OCI-LY1 (cell line): Measurements from ENCODE around the gene ITGA7.

Experiments used
- H2AFZ ChIP-seq: fragments of 200-600 bp; sonication (generic), shearing (Covaris generic); 2 replicates; pipeline ENCODE4 v1.6.0; 2014; ENCODE audit warnings: antibody characterized with exemption, mild to moderate bottlenecking, low read length
- H3F3A ChIP-seq: fragments of 200-600 bp; sonication (generic), shearing (Covaris generic); 2 replicates; pipeline ENCODE4 v1.6.0; 2014; ENCODE audit warnings: mild to moderate bottlenecking, antibody characterized with exemption, low read length, moderate library complexity; ENCODE audit not compliant: insufficient read depth
- H3K27ac ChIP-seq: fragments of 200-600 bp; sonication (generic); 2 replicates; pipeline ENCODE4 v1.5.1; 2014; ENCODE audit warnings: low read length, mixed run types, mild to moderate bottlenecking, low read depth; ENCODE audit not compliant: poor library complexity, severe bottlenecking
- H3K27me3 ChIP-seq: fragments of 200-600 bp; sonication (generic); 2 replicates; pipeline ENCODE4 v1.6.0; 2014; ENCODE audit warnings: antibody characterized with exemption, mild to moderate bottlenecking, low read length, moderate library complexity; ENCODE audit not compliant: insufficient read depth
- H3K36me3 ChIP-seq: fragments of 200-600 bp; sonication (generic); 2 replicates; pipeline ENCODE4 v1.6.1; 2014; ENCODE audit warnings: mild to moderate bottlenecking, antibody characterized with exemption, low read length, moderate library complexity, mixed read lengths; ENCODE audit not compliant: insufficient read depth
- H3K4me1 ChIP-seq: fragments of 200-600 bp; sonication (generic); 2 replicates; pipeline ENCODE4 v1.5.1; 2014; ENCODE audit warnings: mild to moderate bottlenecking, low read length, moderate library complexity; ENCODE audit not compliant: insufficient read depth, severe bottlenecking
- H3K4me2 ChIP-seq: fragments of 200-600 bp; sonication (generic), shearing (Covaris generic); 2 replicates; pipeline ENCODE4 v1.6.1; 2014; ENCODE audit warnings: low read length
- H3K4me3 ChIP-seq: fragments of 200-600 bp; sonication (generic); 2 replicates; pipeline ENCODE4 v1.5.1; 2014; ENCODE audit warnings: low read length, low read depth, mild to moderate bottlenecking, mixed read lengths; ENCODE audit not compliant: poor library complexity, severe bottlenecking
- H3K79me2 ChIP-seq: fragments of 200-600 bp; shearing (Covaris generic); 2 replicates; pipeline ENCODE4 v1.6.1; 2016; ENCODE audit warnings: mixed run types, low read length, mixed read lengths; ENCODE audit not compliant: insufficient read depth
- H3K9ac ChIP-seq: fragments of 200-600 bp; sonication (generic), shearing (Covaris generic); 2 replicates; pipeline ENCODE4 v1.6.1; 2014; ENCODE audit warnings: mild to moderate bottlenecking, low read length, mixed read lengths
- H3K9me2 ChIP-seq: fragments of 200-600 bp; sonication (generic), shearing (Covaris generic); 2 replicates; pipeline ENCODE4 v1.6.1; 2014; ENCODE audit warnings: low read depth, mild to moderate bottlenecking, low read length, mixed read lengths
- H3K9me3 ChIP-seq: fragments of 200-600 bp; shearing (Covaris generic); 2 replicates; pipeline ENCODE4 v1.6.1; 2014; ENCODE audit warnings: low read length, mixed read lengths
- H4K20me1 ChIP-seq: fragments of 200-600 bp; sonication (generic), shearing (Covaris generic); 2 replicates; pipeline ENCODE4 v1.6.0; 2016; ENCODE audit warnings: mild to moderate bottlenecking, low read length; ENCODE audit not compliant: insufficient read depth
- EZH2 ChIP-seq: fragments of 200-600 bp; sonication (generic), shearing (Covaris generic); IDR thresholded peaks from 2 replicates; pipeline ENCODE4 v1.8.0; 2017; ENCODE audit warnings: borderline replicate concordance, mixed run types, mild to moderate bottlenecking, antibody characterized with exemption, low read length, moderate library complexity, mixed read lengths
- TF ChIP-seq, protein P1 (sequence below): fragments of 200-600 bp; sonication (generic), shearing (Covaris generic); IDR thresholded peaks from 2 replicates; pipeline ENCODE4 v1.5.1; 2017; ENCODE audit warnings: mild to moderate bottlenecking, antibody characterized with exemption, low read length, moderate library complexity, mixed read lengths

ITGA7 gene

DNA sequence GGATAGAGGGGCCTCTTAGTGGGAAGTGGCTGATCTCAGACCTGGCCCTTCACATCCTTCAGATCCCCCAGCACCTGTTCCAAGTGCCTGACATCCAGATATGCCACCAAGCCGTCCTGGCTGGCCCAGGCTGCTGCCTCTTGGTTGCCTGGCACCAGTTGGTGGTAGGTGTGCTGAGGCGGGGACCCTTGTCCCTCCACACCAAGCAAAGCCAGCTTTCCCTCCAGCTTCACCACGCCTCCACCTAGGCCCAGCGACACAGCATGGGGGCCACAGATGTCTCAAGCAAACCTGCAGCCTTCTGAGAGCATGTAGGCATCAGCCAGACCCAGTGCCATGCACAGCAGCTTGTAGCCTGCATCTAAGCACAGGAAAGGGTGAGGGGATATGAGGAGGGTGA is 24.6 kb upstream of the ITGA7 start:
- Histone ChIP-seq H3K9me2 (no peaks in the 10 kb centered on the region), H3K27me3 (no peaks in the 10 kb centered on the region), H3K4me3 (no peak overlapping the region), H3K9me3 (no peaks in the 10 kb centered on the region), H3K27ac (no peak overlapping the region), H3F3A (no peaks in the 10 kb centered on the region), H3K79me2 (no peaks in the 10 kb centered on the region), H2AFZ (no peak overlapping the region), H3K36me3 (no peaks in the 10 kb centered on the region), H3K4me2 (no peak overlapping the region), H4K20me1 (no peaks in the 10 kb centered on the region), H3K9ac (no peak overlapping the region), H3K4me1 (peaks cover 25% of the 10 kb centered on the region)
- no peak for TF ChIP-seq EZH2
- TF ChIP-seq, protein P1, sequence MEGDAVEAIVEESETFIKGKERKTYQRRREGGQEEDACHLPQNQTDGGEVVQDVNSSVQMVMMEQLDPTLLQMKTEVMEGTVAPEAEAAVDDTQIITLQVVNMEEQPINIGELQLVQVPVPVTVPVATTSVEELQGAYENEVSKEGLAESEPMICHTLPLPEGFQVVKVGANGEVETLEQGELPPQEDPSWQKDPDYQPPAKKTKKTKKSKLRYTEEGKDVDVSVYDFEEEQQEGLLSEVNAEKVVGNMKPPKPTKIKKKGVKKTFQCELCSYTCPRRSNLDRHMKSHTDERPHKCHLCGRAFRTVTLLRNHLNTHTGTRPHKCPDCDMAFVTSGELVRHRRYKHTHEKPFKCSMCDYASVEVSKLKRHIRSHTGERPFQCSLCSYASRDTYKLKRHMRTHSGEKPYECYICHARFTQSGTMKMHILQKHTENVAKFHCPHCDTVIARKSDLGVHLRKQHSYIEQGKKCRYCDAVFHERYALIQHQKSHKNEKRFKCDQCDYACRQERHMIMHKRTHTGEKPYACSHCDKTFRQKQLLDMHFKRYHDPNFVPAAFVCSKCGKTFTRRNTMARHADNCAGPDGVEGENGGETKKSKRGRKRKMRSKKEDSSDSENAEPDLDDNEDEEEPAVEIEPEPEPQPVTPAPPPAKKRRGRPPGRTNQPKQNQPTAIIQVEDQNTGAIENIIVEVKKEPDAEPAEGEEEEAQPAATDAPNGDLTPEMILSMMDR, result no peak

DNA sequence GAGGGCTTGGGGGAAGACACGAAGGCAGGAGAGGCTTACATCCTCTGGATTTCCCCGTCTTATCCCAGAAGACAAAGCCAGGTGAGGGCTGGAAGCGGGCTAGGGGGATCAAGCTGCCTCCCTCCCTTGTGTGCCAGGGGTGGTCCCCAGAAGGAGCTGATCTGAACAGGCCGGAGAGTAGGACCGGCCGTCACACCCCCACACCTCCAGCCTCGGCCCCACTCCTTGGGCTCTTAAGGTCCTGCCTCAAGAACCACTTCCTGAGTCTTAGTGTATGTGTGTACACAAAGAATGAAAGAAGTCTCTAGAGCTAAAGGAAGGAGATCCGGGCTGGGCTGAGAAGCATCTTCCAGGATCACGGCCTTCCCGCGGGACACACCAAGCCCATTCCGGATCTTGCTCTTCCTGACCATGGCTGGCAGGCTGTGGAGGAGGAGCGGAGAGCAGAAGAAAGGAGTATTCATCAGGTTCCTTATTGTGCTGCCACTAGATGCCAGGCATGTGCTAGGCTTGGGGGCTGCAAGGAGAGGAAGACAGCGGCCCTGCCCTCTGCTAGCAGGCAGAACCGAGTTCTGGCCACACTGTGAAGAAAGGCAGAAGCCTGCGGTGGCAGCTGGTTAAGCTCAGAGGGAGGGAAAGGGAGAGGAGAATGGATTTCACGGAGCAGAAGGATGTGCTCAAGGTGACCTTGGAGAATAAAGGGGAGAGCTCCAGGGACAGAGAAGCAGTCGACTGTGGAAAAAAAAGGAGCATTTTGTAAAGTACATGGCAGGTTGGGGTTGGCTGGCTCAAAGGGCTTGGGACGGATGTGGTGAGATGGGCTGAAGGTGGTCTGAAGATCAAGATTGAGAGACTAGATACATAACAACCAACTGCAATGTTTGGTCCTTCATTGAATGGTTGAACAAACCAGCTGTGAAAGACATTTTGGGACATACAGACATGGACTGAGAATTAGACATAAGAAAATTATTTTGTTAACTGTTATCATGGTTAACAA is 22.4 kb upstream of the ITGA7 start:
- Histone ChIP-seq H3K9ac (peak overlapping the region; percentile 82), H3K36me3 (no peaks in the 10 kb centered on the region), H3K79me2 (no peaks in the 10 kb centered on the region), H3F3A (peaks cover 3% of the 10 kb centered on the region; the same call in 1 of the 2 replicates), H3K27me3 (no peaks in the 10 kb centered on the region), H3K4me2 (peak overlapping the region; percentile 95), H4K20me1 (no peaks in the 10 kb centered on the region), H3K9me2 (no peaks in the 10 kb centered on the region), H3K4me1 (peaks cover 33% of the 10 kb centered on the region), H3K9me3 (no peaks in the 10 kb centered on the region), H3K4me3 (peak overlapping the region; percentile 76), H2AFZ (no peak overlapping the region), H3K27ac (peak overlapping the region; percentile 52)
- no peak for TF ChIP-seq EZH2
- TF ChIP-seq, protein P1, result peak; percentile 43; the same call in 1 of the 2 replicates

DNA sequence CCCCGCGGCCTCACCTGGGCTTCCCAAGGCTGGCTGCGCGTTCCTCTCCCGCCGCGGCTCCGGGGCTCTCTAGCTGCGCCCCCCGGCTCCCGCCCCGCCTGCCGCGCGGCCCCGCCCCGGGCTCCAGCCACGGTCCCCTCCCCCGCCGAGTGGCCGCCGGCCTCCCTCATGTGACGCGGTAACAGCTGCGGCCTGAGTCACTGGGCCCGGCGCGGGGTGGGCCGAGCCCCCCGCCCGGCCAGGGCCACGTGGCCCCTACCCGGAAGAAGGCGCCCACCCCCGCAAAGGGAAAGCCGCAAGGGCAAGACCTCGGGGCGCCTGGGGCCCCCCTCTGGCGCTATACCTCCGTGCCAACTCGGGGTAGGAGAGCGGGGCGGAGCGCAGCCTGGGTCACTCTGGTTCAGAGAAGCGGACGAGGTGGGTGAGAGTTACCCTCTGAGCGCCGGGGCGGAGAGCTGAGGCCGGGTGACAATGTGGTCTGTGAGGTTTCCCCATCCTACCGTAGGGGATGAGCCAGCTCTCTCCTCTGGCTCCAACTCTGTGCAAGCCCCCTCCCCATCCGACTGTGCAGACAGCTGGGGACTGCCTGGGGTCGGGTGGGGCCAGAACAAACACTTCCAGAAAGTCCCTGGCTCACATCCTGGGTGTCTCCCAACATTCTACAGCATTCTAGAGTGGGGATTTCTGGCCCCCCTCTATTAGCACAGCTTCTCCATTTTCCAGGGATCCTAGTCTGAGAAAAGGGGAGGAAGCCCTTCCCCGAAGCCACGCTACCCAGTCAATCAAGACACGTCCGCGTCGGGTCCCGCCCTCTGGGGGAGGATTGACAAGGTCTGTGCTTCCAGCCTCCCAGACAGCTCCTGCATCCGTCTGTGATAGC is 21.5 kb upstream of the ITGA7 start, which contains the start of gene CD63:
CD63 (minus strand) TSS at position 71 of the 880 bp plus-strand sequence. CDS start 668 bp downstream, outside the sequence.
- Histone ChIP-seq H4K20me1 (no peaks in the 10 kb centered on the region), H2AFZ (peak within 1 kb of the TSS; percentile 35; the same call in 1 of the 2 replicates), H3K27me3 (no peaks in the 10 kb centered on the region), H3K79me2 (no peaks in the 10 kb centered on the region), H3K9me2 (no peaks in the 10 kb centered on the region), H3F3A (peaks cover 3% of the 10 kb centered on the region; the same call in 1 of the 2 replicates), H3K9ac (peak within 1 kb of the TSS; percentile 82), H3K9me3 (no peaks in the 10 kb centered on the region), H3K27ac (peak within 1 kb of the TSS; percentile 52), H3K36me3 (no peaks in the 10 kb centered on the region), H3K4me1 (peaks cover 37% of the 10 kb centered on the region), H3K4me2 (peak within 1 kb of the TSS; percentile 95), H3K4me3 (peak within 1 kb of the TSS; percentile 76)
- TF ChIP-seq EZH2, result no peak
- TF ChIP-seq, protein P1, result no peak
